Suppressor macrophage treated with lipopolysaccharide for 1 hour (primary cell): ENCODE data around the gene ANGPTL5.
"Not testable (repeated sequence)": the region's sequence is repeated elsewhere in the genome, so short reads cannot be mapped to it uniquely, and the experiment has no call there.

Source experiments
- DNase-seq, 3 donors: peaks; one replicate each; pipeline ENCODE4 v3.0.0-alpha.2; 2020 to 2022

Gene ANGPTL5

DNA sequence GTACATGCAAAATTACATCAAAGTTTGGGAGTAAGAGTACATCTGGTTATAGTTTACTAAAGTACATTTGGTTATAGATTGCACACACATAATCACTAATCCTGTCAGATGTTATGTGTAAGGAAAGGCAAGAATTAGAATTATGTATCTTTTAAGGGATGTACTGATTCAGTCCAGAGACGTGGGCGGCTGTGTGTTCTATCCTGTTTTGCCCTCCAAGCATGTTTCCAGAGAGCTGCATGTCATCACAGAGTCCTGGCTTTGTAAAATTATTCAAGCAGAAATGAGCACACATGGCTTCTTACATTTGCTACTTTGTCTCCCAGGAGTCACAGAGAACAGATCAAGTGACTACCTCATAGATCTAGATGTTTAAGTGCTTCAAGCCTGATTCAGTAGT lies 34.7 kb downstream of the ANGPTL5 start:
- DNase-seq = no peak

DNA sequence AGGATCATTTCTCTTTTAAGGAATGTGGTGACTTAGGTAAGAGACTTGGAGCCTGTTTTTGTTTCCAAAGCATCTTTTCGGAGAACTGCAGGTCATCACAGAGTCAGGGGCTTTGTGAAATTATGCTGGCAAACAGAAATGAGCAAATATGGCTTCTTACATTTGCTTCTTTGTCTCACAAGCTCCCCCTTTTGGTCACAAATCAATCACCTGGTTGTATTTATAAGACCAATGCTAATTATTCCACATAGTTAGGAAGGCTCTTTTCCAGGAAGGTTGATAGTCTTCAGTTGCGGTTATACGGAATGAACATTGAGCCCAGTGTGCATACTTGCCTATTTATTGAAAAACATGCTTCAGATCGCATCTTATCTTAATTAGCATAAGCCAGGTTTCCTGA lies 36.1 kb downstream of the ANGPTL5 start:
- peak; percentile 18 to 23 (median 22) for DNase-seq

DNA sequence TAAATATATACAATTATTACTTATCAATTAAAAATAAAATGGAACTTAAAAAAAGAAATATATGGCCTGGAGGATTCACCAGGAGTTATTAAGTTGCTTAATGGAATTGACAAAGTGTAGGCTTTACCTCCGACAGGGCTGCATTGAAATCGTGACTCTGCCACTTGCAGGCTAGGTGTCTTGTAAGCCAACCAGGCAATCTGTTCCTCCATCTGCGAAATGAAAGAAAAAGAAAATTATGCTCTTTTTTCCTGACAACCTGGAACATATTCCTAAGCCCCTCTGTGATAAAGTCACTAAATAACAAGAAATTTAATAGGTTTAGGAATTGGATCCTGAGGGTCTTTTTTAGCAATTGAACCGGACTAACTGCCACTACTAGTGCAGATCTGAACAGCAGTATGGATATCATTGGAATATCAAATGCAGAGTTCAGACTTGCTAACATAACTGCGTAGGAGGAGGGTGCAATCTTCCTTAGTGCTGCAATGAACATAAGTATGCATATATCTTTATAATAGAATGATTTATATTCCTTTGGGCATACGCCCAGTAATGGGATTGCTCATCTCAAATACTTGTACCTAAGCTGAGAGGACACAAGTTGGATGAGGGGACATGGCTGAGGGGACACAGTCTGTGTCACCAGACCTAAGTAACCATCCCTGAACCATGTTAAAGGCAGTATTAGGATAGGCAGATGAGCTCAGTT lies 44.0 kb downstream of the ANGPTL5 start:
- DNase-seq = no peak

DNA sequence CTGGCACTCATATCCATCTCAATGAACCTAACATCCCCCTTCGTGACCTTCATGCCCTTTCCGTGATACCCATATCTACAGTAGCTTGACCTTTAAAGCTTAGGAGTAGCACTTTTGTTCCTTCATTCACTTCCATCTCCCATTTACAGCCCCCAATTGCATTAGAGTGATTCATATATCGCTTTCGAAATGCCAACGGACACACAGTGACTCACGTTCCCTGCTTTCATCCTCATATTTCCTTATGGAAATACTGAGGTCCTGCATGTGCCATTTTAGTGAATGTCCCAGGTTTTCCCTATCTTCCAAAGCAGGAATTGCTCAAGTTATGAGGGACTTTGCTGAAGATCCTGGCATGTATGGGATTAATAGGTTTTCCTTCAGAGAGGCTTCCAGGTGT lies 45.8 kb downstream of the ANGPTL5 start:
- no peak for DNase-seq

DNA sequence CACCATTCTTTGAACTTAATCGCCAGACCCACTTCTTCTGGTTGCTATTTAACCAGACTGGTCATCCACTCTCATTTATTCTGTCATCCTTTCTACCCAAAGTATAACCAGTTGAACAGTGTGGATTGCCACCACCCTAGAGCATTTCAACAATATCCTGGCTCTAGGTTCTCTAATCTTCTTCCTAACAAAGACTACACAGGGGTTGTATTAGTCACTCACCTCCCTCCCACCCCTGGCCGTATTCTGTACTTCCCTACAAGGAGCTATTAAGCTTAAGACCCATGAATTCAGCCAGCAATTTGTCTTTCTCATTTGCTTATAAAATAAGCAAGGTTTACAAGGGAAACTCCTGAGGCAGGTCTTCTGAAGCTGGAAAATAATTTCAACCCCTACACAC lies 48.4 kb downstream of the ANGPTL5 start:
- DNase-seq = no peak

DNA sequence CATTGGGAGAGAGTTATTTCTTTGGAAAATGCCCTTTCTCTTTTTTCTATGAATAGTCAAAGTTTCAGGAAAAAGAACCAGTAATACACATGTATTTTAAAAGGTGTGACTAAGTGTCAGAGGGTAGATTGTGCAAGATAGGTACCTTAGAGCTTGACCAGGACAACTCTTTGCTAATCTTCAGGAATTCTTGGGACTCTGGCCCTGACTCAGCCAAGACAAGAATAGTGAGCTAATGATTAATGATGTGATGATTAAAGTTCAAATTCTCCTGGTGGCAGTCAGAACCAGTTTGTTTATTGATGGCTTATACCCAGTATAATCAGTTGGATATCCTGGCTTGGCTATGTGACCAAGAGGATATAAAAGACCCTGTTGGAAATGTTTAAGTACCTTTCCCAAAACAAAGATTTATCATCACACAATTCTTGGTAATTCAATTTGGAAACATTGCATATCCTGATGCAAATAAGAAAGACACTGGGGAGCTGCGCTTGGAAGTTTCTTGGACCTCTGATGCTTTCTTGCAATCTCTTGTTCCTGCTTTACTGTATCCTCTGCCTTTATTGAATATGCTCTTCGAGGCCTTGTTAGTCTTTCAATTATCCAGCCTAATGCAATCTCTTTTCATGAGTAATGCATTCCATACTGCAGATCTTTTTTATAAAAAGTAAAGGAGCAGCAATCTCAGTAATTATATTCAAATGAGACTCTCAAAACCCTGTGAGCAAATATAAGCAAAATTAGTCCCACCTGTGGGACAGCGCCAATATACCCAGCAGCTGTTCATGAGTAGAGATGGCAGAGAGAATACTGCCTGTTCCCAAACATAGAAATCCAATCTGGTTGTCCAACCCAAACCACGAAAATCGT lies 49.5 kb downstream of the ANGPTL5 start:
- DNase-seq = no peak

DNA sequence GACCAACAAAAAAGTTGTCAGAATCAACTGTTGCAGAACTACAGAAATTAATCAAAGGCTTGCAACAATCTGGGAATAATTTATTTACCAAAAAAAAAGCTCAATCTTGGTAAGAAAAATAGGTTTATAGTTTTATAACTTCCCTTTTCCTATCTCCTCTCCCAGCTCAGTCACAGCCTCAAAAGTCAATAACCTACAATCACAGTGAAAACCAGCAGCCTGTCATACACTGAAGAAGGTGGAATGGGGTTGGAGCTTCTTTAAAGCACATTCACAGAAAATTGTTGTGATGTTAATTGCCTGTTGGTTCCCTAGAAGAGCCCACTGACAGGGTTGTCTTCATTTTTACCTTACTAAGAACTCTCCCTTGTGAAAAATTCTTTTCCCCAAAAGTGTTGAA lies 52.2 kb downstream of the ANGPTL5 start:
- DNase-seq = no peak

DNA sequence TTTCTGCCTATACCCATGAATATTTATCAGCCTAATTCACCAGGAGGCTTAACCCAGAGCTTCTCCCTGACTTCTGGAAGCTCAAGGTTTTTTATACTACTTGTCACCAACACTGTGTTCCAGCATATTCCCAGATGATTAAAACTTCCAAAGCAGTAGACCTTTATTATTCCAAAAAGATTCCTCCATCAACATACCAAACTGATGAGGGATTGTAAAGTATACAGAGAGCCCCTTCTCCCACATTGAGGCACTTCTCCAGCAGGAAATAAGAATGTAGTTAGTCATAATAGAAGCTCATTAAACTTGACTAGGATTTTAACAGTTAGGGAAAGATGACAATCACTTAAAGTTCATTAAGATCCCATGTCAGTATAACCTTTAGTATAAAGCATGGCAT lies 53.0 kb downstream of the ANGPTL5 start:
- DNase-seq = no peak

DNA sequence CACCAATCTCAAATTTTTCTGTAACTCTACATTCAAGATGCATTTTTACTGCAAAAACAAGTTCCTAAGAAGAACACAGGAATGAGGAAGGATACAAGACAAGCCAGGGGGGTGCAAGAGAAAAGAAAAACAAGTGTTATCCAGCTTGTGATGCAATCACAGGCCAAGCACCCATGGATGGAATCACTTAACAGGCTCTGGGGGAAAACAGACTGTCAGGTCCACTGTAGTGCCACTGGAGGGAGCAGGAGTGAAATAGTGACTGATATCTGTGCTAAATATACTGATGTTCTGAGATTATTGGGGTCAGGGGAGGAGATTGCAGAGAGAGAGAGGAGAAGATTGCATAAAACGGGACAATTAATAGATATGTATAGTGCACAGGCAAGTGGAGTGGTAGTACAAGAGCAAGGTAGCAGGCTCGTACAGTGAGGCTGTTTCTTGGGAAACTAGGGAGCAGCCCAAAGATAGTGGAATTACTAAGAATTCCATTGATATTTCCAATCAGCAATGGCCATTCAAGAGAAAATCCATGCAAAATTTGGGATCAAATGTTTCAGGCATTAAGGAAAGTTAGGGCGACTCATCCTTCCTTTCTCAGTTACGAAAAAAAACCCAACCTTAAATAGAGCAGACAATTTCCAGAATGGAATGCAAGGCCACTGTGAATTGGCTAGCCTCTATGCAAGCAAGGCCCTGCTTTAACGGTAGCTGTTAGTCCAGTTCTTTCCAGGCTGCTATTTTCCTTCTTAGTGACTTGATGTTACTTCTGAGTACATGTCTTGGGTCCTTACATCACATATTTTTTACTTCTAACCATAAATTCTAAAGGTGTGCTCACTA lies 53.7 kb downstream of the ANGPTL5 start:
- peak in 1 of 3 donors; percentile 1 for DNase-seq

DNA sequence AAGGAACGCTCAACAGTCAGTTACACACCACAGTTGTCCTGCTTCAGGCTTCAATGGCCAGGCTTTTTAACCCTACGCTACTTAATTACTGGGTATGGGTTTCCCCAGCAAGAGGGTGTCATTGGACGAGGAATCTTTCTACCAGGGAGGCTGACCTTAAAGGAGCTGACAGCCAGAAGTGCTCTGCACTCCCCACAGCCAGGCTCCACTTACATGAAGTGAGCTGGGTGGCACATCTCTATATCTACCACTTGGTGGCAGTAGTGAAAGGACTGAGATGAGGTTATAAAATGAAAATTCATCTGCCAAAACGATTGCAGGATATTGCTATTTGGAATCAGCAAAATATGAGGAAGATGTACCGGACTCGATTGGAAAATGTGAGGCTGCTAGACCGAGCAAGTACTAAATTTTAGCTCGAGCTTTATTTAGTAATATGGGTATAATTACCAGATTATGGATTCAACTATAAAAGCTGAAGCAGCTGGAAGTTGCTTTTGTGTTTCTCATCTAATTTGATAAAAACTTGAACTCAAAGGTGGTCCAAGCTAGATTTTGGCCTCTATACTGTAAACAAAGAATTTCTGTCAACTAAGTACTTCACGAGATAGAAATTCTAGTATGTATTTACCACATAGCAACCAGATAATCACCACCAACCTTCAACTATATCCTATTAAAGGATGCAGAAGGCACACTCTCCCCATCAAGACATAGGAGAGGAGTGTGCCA lies 55.5 kb downstream of the ANGPTL5 start:
- DNase-seq = peak; percentile 38 to 60 (median 41)

DNA sequence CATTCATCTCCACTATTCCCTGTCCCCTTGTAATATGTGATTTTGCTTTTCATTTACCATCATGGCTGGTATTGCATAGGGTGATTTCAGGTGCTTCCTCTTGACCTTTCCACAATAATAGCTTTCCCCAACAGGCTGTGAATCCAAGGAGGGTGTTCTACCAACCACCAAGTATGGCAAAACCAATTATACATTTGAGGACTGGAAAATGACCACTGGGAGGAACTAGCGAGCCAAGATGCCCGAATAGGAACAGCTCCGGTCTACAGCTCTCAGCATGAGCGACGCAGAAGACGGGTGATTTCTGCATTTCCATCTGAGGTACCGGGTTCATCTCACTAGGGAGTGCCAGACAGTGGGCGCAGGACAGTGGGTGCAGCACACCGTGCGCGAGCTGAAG lies 64.1 kb downstream of the ANGPTL5 start:
- DNase-seq = not testable (repeated sequence)

DNA sequence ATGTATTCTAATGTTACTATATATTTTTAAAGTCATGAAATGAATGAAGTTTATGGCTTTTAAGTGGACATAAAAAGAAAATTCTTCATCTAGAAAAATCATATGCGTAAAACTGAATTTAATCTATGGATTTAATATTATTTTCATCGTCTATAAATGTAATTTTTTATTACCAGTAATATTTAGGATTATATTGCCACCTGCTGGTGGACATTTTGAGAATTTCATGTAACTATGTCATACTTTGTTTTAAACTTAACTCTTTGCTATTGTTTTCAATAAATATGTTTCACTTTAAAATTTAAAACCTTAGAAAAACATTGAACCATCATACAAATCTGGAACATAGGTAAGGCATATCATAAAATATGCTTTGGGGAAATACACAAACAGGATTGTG lies 68.1 kb downstream of the ANGPTL5 start:
- peak in 2 of 3 donors; percentile 7 to 32 for DNase-seq

DNA sequence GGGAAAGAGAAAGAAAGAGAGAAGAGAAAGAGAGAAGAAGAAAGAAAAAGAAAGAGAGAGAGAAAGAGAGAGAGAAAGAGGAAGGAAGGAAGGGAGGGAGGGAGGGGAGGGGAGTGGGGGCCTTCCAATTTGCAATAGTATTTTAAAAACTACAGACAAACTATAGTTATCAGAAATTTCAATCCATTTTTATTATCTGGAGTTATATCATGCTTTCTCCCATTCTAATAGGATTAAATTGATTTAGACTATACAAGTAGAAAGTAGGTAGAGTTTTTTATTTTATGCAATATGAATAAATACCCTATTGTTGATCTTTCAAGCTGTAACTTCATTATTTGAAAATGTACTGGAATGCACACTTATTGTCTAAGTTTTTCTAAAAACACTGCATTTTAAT lies 71.7 kb downstream of the ANGPTL5 start:
- no peak for DNase-seq

DNA sequence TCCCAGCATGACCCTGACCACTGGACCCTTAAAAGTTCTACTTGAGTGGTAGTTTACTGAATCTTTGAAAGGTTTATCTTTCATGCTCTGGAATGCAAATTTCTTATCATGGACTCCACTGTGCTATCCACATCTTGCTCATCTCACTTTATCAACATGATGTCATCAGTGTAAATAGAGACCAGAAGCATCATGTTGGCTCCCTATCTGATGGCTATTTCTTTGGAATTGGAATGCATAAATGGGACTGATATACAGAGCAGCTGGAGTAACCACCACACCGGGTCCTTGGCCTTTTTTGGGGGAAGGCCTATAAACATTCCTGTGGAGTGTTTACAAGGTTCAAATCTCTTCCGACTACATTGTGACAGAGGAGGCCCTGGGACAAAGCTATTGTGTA lies 75.6 kb downstream of the ANGPTL5 start:
- no peak for DNase-seq
